Keratinocyte (primary cell): ENCODE measurements around the gene RASAL2.

Source experiments
- CTCF ChIP-seq, 3 experiments: IDR thresholded peaks in 1 of 3; conservative IDR thresholded peaks in 1 of 3; optimal IDR thresholded peaks in 1 of 3; 2 replicates in 2 of 3; 3 replicates in 1 of 3; pipeline versions ENCODE3 to v1.5.1; 2011; ENCODE audit warnings: low read length in 3 of 3, mild to moderate bottlenecking in 3 of 3, moderate library complexity in 2 of 3, control low read depth in 1 of 3, inconsistent platforms in 1 of 3; ENCODE audit not compliant: insufficient read depth in 2 of 3; ENCODE audit errors: extremely low read depth in 1 of 3
- EZH2 ChIP-seq: IDR thresholded peaks from one replicate; pipeline ENCODE4 v1.6.1; 2012; ENCODE audit warnings: inconsistent platforms, mild to moderate bottlenecking, low read length, moderate library complexity

DNA sequence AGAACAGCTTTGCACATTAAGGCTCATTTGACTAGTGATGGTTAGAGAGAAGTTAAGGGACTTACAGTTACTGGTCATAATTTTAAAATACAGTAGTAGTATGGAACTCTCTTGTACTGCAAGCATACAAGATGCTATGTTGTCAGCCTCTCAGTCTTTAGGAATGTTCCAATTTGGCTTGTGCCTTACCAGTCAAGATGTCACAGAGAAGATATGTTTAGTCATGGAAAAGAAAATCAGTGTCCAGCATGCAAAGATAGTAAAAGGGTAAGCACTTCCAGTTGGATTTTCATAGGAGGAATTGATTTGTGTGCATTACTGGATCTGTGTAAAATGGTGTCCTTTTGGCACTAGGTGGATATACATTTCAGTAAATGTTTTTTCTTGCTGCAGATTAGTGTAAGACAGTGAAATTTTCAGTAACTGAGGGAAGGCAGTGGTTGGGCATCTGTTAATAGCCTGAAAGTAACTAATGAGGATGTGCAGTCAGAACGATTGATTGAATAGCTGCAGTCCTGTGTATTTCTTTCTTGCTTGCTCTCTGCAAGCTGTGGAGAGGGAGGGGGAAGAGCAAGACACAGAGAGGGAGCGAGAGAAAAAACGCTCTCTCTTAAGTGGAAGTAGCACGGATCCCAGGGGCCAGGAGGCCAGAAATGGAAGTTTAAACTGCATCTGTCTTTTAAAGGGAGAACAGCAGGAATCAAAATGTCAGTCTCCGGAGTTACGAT, 294.7 kb downstream of the RASAL2 start:
- TF ChIP-seq CTCF (optimal IDR thresholded peaks at IDR 0.05 in 1 of 3, IDR thresholded peaks at IDR 0.05 in 1 of 3, conservative IDR thresholded peaks at IDR 0.05 in 1 of 3; ENCODE audit: extremely low read depth in 1 of 3, insufficient read depth in 2 of 3, low read length in 3 of 3): no peak
- no peak for TF ChIP-seq EZH2
